MM.1S (cell line): ENCODE data around the gene SMAD7.

Experiments
- DNase-seq: peaks from one replicate; pipeline ENCODE4 v3.0.0-alpha.2; 2015
- H2AFZ ChIP-seq: fragments of 300-600 bp; sonication (generic); 2 replicates; pipeline ENCODE4 v1.6.0; 2016; ENCODE audit warnings: antibody characterized with exemption, low read length
- H3F3A ChIP-seq: fragments of 300-600 bp; sonication (generic); 2 replicates; pipeline ENCODE4 v1.6.1; 2016; ENCODE audit warnings: mild to moderate bottlenecking, antibody characterized with exemption, low read length, moderate library complexity, mixed read lengths; ENCODE audit not compliant: insufficient read depth
- H3K27ac ChIP-seq: fragments of 300-600 bp; sonication (generic); 2 replicates; pipeline ENCODE4 v1.5.1; 2016; ENCODE audit warnings: mild to moderate bottlenecking, low read length
- H3K27me3 ChIP-seq: fragments of 300-600 bp; sonication (generic); replicated peaks from 2 replicates; pipeline ENCODE4 v1.6.0; 2016; ENCODE audit warnings: low read length; ENCODE audit not compliant: insufficient read depth
- H3K36me3 ChIP-seq: fragments of 300-600 bp; sonication (generic); replicated peaks from 2 replicates; pipeline ENCODE4 v1.6.1; 2016; ENCODE audit warnings: mild to moderate bottlenecking, low read length, mixed read lengths; ENCODE audit not compliant: insufficient read depth
- H3K4me1 ChIP-seq: fragments of 300-600 bp; sonication (generic); 2 replicates; pipeline ENCODE4 v1.6.1; 2016; ENCODE audit warnings: low read length, mixed read lengths
- H3K4me2 ChIP-seq: fragments of 300-600 bp; sonication (generic); 2 replicates; pipeline ENCODE4 v1.6.0; 2016; ENCODE audit warnings: low read depth, low read length
- H3K4me3 ChIP-seq: fragments of 300-600 bp; sonication (generic); 2 replicates; pipeline ENCODE4 v1.5.1; 2016; ENCODE audit warnings: low read length, mixed read lengths
- H3K79me2 ChIP-seq: fragments of 300-600 bp; sonication (generic); 2 replicates; pipeline ENCODE4 v1.6.1; 2016; ENCODE audit warnings: mixed run types, low read length, mixed read lengths
- H3K9ac ChIP-seq: fragments of 300-600 bp; sonication (generic); 2 replicates; pipeline ENCODE4 v1.6.1; 2016; ENCODE audit warnings: low read length, mixed read lengths
- H3K9me2 ChIP-seq: fragments of 300-600 bp; sonication (generic); replicated peaks from 2 replicates; pipeline ENCODE4 v1.6.1; 2016; ENCODE audit warnings: mild to moderate bottlenecking, low read length, mixed read lengths; ENCODE audit not compliant: insufficient read depth
- H3K9me3 ChIP-seq: fragments of 300-600 bp; sonication (generic); replicated peaks from 2 replicates; pipeline ENCODE4 v1.6.1; 2016; ENCODE audit warnings: mild to moderate bottlenecking, low read length, mixed read lengths; ENCODE audit not compliant: insufficient read depth
- H4K20me1 ChIP-seq: fragments of 300-600 bp; sonication (generic); 2 replicates; pipeline ENCODE4 v1.6.1; 2016; ENCODE audit warnings: mild to moderate bottlenecking, low read length, moderate library complexity, mixed read lengths; ENCODE audit not compliant: insufficient read depth
- CTCF ChIP-seq: fragments of 300-600 bp; sonication (generic); IDR thresholded peaks from 2 replicates; pipeline ENCODE4 v1.5.1; 2016; ENCODE audit warnings: antibody characterized with exemption, low read length, mixed read lengths
- EZH2 ChIP-seq: fragments of 300-600 bp; sonication (generic); optimal IDR thresholded peaks from 2 replicates; pipeline ENCODE3; 2017; ENCODE audit warnings: low read depth, mild to moderate bottlenecking, antibody characterized with exemption, low read length, mixed read lengths
- EZH2phosphoT487 ChIP-seq: fragments of 300-600 bp; sonication (generic); IDR thresholded peaks from 2 replicates; pipeline ENCODE4 v1.6.1; 2018; ENCODE audit warnings: antibody characterized with exemption, low read length

The SMAD7 gene

GRCh38 chr18:48901145-48902022 lies 49.4 kb downstream of the SMAD7 start:
- Histone ChIP-seq H3K79me2 (no peaks in the 10 kb centered on the region), H3K4me1 (peaks cover 12% of the 10 kb centered on the region), H3K9ac (no peak overlapping the region), H3K27me3 (no peaks in the 10 kb centered on the region), H2AFZ (no peak overlapping the region), H4K20me1 (no peaks in the 10 kb centered on the region), H3K9me3 (no peaks in the 10 kb centered on the region), H3K4me3 (no peak overlapping the region), H3K27ac (no peak overlapping the region), H3F3A (no peaks in the 10 kb centered on the region), H3K9me2 (no peaks in the 10 kb centered on the region), H3K36me3 (no peaks in the 10 kb centered on the region), H3K4me2 (no peak overlapping the region)
- TF ChIP-seq CTCF (no peak), EZH2 (no peak), EZH2phosphoT487 (no peak)
- DNase-seq = no peak

- Histone ChIP-seq H3K4me3 (no peak overlapping the region), H4K20me1 (no peaks in the 10 kb centered on the region), H3F3A (no peaks in the 10 kb centered on the region), H3K79me2 (no peaks in the 10 kb centered on the region), H3K36me3 (no peaks in the 10 kb centered on the region), H2AFZ (no peak overlapping the region), H3K27me3 (no peaks in the 10 kb centered on the region), H3K27ac (no peak overlapping the region), H3K9ac (no peak overlapping the region), H3K4me1 (peaks cover 17% of the 10 kb centered on the region), H3K9me3 (no peaks in the 10 kb centered on the region), H3K9me2 (no peaks in the 10 kb centered on the region), H3K4me2 (no peak overlapping the region)
- no peak for DNase-seq
- TF ChIP-seq EZH2phosphoT487 (no peak), EZH2 (no peak), CTCF (no peak)
Observed at GRCh38 chr18:48900469-48900868, 50.3 kb downstream of the SMAD7 start.

- Histone ChIP-seq H3K27me3 (no peaks in the 10 kb centered on the region), H4K20me1 (no peaks in the 10 kb centered on the region), H3K4me2 (no peak overlapping the region), H3K36me3 (no peaks in the 10 kb centered on the region), H3K79me2 (no peaks in the 10 kb centered on the region), H2AFZ (no peak overlapping the region), H3F3A (no peaks in the 10 kb centered on the region), H3K4me1 (peaks cover 17% of the 10 kb centered on the region), H3K9ac (no peak overlapping the region), H3K27ac (no peak overlapping the region), H3K9me2 (no peaks in the 10 kb centered on the region), H3K4me3 (no peak overlapping the region), H3K9me3 (no peaks in the 10 kb centered on the region)
- no peak for TF ChIP-seq EZH2
- TF ChIP-seq EZH2phosphoT487 = no peak
- no peak for TF ChIP-seq CTCF
- no peak for DNase-seq
Observed at GRCh38 chr18:48899558-48900174, 51.1 kb downstream of the SMAD7 start.
